SIG-M5 treated with dmso at 0.1 percent for 504 hours (cell line): ENCODE results near the gene INPP4B.
"Not testable (repeated sequence)": the region's sequence is repeated elsewhere in the genome, so short reads cannot be mapped to it uniquely, and the experiment has no call there.

Source experiments
- DNase-seq: peaks from one replicate; lab custom pipeline; 2025; ENCODE audit not compliant: unreplicated experiment; lab: John Stamatoyannopoulos, UW

The INPP4B gene

GRCh38 chr4:142419712-142420111 lies 426.4 kb downstream of the INPP4B start:
- DNase-seq, result no peak

GRCh38 chr4:142418697-142419096 lies 427.4 kb downstream of the INPP4B start:
- DNase-seq, result no peak

- no peak for DNase-seq
Measured at GRCh38 chr4:142416711-142417275, 429.3 kb downstream of the INPP4B start.

GRCh38 chr4:142416121-142416520 lies 430.0 kb downstream of the INPP4B start:
- no peak for DNase-seq

- no peak for DNase-seq
Measured at GRCh38 chr4:142414366-142414990, 431.6 kb downstream of the INPP4B start.

GRCh38 chr4:142413485-142413884 lies 432.6 kb downstream of the INPP4B start:
- DNase-seq, result no peak

- DNase-seq, result no peak
Measured at GRCh38 chr4:142411993-142412392, 434.1 kb downstream of the INPP4B start.

- no peak for DNase-seq
Measured at GRCh38 chr4:142408003-142408441, 438.1 kb downstream of the INPP4B start.

GRCh38 chr4:142407596-142407995 lies 438.5 kb downstream of the INPP4B start:
- no peak for DNase-seq

GRCh38 chr4:142406917-142407501 lies 439.1 kb downstream of the INPP4B start:
- DNase-seq, result no peak

- DNase-seq, result no peak
Measured at GRCh38 chr4:142406499-142406835, 439.6 kb downstream of the INPP4B start.

GRCh38 chr4:142405695-142406498 lies 440.2 kb downstream of the INPP4B start:
- DNase-seq, result no peak

- DNase-seq, result peak; percentile 48
Measured at GRCh38 chr4:142405021-142405694, 440.9 kb downstream of the INPP4B start.

GRCh38 chr4:142404191-142404611 lies 441.9 kb downstream of the INPP4B start:
- no peak for DNase-seq

GRCh38 chr4:142402900-142403299 lies 443.2 kb downstream of the INPP4B start:
- no peak for DNase-seq

GRCh38 chr4:142402156-142402555 lies 443.9 kb downstream of the INPP4B start:
- no peak for DNase-seq

- DNase-seq, result not testable (repeated sequence)
Measured at GRCh38 chr4:142397364-142397991, 448.6 kb downstream of the INPP4B start.

GRCh38 chr4:142396279-142396678 lies 449.8 kb downstream of the INPP4B start:
- no peak for DNase-seq

- no peak for DNase-seq
Measured at GRCh38 chr4:142393127-142393526, 453.0 kb downstream of the INPP4B start.

- no peak for DNase-seq
Measured at GRCh38 chr4:142386856-142387255, 459.2 kb downstream of the INPP4B start.

- no peak for DNase-seq
Measured at GRCh38 chr4:142386449-142386848, 459.7 kb downstream of the INPP4B start.
